Gastroesophageal sphincter (tissue), 4 donors: ENCODE measurements around the gene KIF26B. TPM values are rescaled to one million over a fixed set of nuclear protein-coding genes. Genes with fewer than 3 reads are reported as not detected.

ENCODE experiments used
- ATAC-seq: fragments of 150-250 bp; one replicate; pipeline ENCODE4 v1.9.1; 2016; ENCODE audit warnings: mild to moderate bottlenecking, moderate library complexity
- H3K27ac ChIP-seq, 4 donors: fragments of 200-600 bp; sonication (generic) in 3 of 4; 1 replicate in 3 of 4; 2 replicates in 1 of 4; pipeline ENCODE4 v1.5.1; 2016 to 2019
- H3K27me3 ChIP-seq: fragments of 200-600 bp; sonication (generic); one replicate; pipeline ENCODE4 v1.5.1; 2019
- H3K36me3 ChIP-seq, 2 donors: fragments of 200-600 bp; sonication (generic); one replicate each; pipeline ENCODE4 v1.5.1; 2019; ENCODE audit warnings: control low read depth in 1 of 2
- H3K4me1 ChIP-seq, 3 donors: fragments of 200-600 bp; sonication (generic); 1 replicate in 2 of 3; 2 replicates in 1 of 3; pipeline ENCODE4 v1.5.1; 2016 to 2019; ENCODE audit warnings: control low read depth in 2 of 3
- H3K4me3 ChIP-seq, 2 donors: fragments of 200-600 bp; sonication (generic); one replicate each; pipeline ENCODE4 v1.5.1; 2019; ENCODE audit warnings: mild to moderate bottlenecking in 1 of 2, moderate library complexity in 1 of 2
- H3K9me3 ChIP-seq, 3 donors: fragments of 200-600 bp; sonication (generic); one replicate each; pipeline ENCODE4 v1.5.1; 2017 to 2019; ENCODE audit warnings: control low read depth in 2 of 3
- CTCF ChIP-seq, 4 experiments: fragments of 200-600 bp in 2 of 4; fragments of 450-650 bp in 2 of 4; sonication (generic) in 1 of 4; IDR thresholded peaks; one replicate each; pipeline ENCODE4 v1.5.1; 2017 to 2019; ENCODE audit warnings: antibody characterized with exemption in 4 of 4, mild to moderate bottlenecking in 2 of 4, moderate library complexity in 2 of 4
- EP300 ChIP-seq: sonication (generic); formaldehyde crosslinking; IDR thresholded peaks from one replicate; pipeline ENCODE4 v1.6.1; 2017; ENCODE audit warnings: antibody characterized with exemption, mild to moderate bottlenecking
- POLR2A ChIP-seq, 2 donors: fragments of 450-650 bp; IDR thresholded peaks; one replicate each; pipeline ENCODE4 v1.6.1; 2017; ENCODE audit warnings: antibody characterized with exemption in 2 of 2, mild to moderate bottlenecking in 2 of 2, moderate library complexity in 1 of 2
- POLR2AphosphoS5 ChIP-seq: sonication (generic); formaldehyde crosslinking; IDR thresholded peaks from one replicate; pipeline ENCODE4 v1.6.1; 2017; ENCODE audit warnings: antibody characterized with exemption
- WGBS, 2 donors: methylation state at CpG; one replicate each; pipeline ENCODE4 v1.1.5; 2018; ENCODE audit warnings: low coverage in 1 of 2; 5-methylcytosine and 5-hydroxymethylcytosine counted together
- total RNA-seq, 4 donors: library from RNA; depleted of rRNA; stranded (reverse); fragments of >200 nt; gene quantifications; one replicate each; pipeline ENCODE4 v1.1.0, GENCODE V29; 2016

The KIF26B gene
- total RNA-seq, 4 donors from 2014 or later, result 0.62 to 1.9 (median 0.97) TPM

GRCh38 chr1:245684571-245684970 lies 529.8 kb downstream of the KIF26B start:
- TF ChIP-seq POLR2A (IDR thresholded peaks at IDR 0.05) (no peak), POLR2AphosphoS5 (no peak), EP300 (no peak), CTCF (IDR thresholded peaks at IDR 0.05) (no peak)
- no peaks in the 10 kb centered on the region for H3K36me3 ChIP-seq
- no peaks in the 10 kb centered on the region for H3K27me3 ChIP-seq
- H3K9me3 ChIP-seq, result no peaks in the 10 kb centered on the region
- no peak overlapping the region for H3K27ac ChIP-seq
- no peak overlapping the region for H3K4me3 ChIP-seq
- 56 to 90% methylated on average over 3 to 5 of the region's 7 CpGs for WGBS, 2 donors
- peaks cover 0 to 16% (median 9%) of the 10 kb centered on the region in 3 donors for H3K4me1 ChIP-seq
- no peak for ATAC-seq

GRCh38 chr1:245685111-245685810 lies 530.5 kb downstream of the KIF26B start:
- TF ChIP-seq CTCF (IDR thresholded peaks at IDR 0.05), result no peak
- no peak for TF ChIP-seq POLR2AphosphoS5
- TF ChIP-seq EP300, result no peak
- TF ChIP-seq POLR2A (IDR thresholded peaks at IDR 0.05), result no peak
- H3K27ac ChIP-seq, result no peak overlapping the region
- H3K4me3 ChIP-seq, result no peak overlapping the region
- no peaks in the 10 kb centered on the region for H3K9me3 ChIP-seq
- H3K27me3 ChIP-seq, result no peaks in the 10 kb centered on the region
- peaks cover 0 to 16% (median 9%) of the 10 kb centered on the region in 3 donors for H3K4me1 ChIP-seq
- ATAC-seq, result no peak
- no peaks in the 10 kb centered on the region for H3K36me3 ChIP-seq
- 95% methylated on average over 23 of the region's 45 CpGs; no CpG with 5 or more reads in 1 of the 2 donors for WGBS, 2 donors

GRCh38 chr1:245686006-245686405 lies 531.2 kb downstream of the KIF26B start:
- no peak for ATAC-seq
- TF ChIP-seq POLR2AphosphoS5 (no peak), EP300 (no peak), POLR2A (IDR thresholded peaks at IDR 0.05) (no peak), CTCF (IDR thresholded peaks at IDR 0.05) (no peak)
- no CpG with 5 or more reads among the region's 25 CpGs for WGBS, 2 donors
- no peaks in the 10 kb centered on the region for H3K36me3 ChIP-seq
- no peaks in the 10 kb centered on the region for H3K9me3 ChIP-seq
- H3K4me3 ChIP-seq, result no peak overlapping the region
- H3K27ac ChIP-seq, result no peak overlapping the region
- H3K27me3 ChIP-seq, result no peaks in the 10 kb centered on the region
- H3K4me1 ChIP-seq, result peaks cover 0 to 16% (median 9%) of the 10 kb centered on the region in 3 donors

GRCh38 chr1:245686446-245687030 lies 531.8 kb downstream of the KIF26B start:
- ATAC-seq, result no peak
- 100% methylated on average over 2 of the region's 30 CpGs; no CpG with 5 or more reads in 1 of the 2 donors for WGBS, 2 donors
- no peaks in the 10 kb centered on the region for H3K9me3 ChIP-seq
- peaks cover 0 to 16% (median 9%) of the 10 kb centered on the region in 3 donors for H3K4me1 ChIP-seq
- TF ChIP-seq POLR2AphosphoS5 (no peak), POLR2A (IDR thresholded peaks at IDR 0.05) (no peak), CTCF (IDR thresholded peaks at IDR 0.05) (no peak), EP300 (no peak)
- no peak overlapping the region for H3K4me3 ChIP-seq
- H3K36me3 ChIP-seq, result no peaks in the 10 kb centered on the region
- H3K27ac ChIP-seq, result no peak overlapping the region
- no peaks in the 10 kb centered on the region for H3K27me3 ChIP-seq
